Tibial nerve (tissue), 3 donors: ENCODE measurements around the gene SDK2.

ENCODE experiments used
- POLR2A ChIP-seq, 2 donors: fragments of 450-650 bp; IDR thresholded peaks; one replicate each; pipeline ENCODE4 v1.6.1; 2017; ENCODE audit warnings: antibody characterized with exemption in 2 of 2, mild to moderate bottlenecking in 2 of 2, moderate library complexity in 2 of 2
- TF ChIP-seq, protein P1 (sequence below), 5 experiments: fragments of 200-600 bp in 3 of 5; fragments of 450-650 bp in 2 of 5; sonication (generic) in 3 of 5; IDR thresholded peaks; one replicate each; pipeline ENCODE4 v1.5.1; 2016 to 2019; ENCODE audit warnings: antibody characterized with exemption in 5 of 5, mild to moderate bottlenecking in 3 of 5, moderate library complexity in 2 of 5

DNA sequence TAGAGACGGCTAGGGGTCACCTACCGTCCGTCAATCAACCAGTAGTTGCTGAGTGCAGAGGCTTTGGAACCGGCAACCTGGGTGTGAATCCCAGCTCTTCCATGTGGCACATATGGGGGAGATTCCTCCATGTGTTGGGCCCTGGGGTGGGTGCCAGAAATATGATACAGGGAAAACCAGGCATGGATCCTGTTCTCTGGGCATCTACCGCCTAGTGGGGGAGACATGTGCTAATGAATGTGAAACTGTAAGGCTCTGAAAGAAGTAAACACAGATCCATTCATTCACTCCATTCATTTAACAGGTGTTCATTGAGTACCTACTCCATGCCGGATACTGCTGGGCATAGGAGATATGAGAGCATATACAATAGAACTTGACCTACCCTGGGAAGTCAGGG lies 39.5 kb upstream of the SDK2 start:
- TF ChIP-seq, protein P1, sequence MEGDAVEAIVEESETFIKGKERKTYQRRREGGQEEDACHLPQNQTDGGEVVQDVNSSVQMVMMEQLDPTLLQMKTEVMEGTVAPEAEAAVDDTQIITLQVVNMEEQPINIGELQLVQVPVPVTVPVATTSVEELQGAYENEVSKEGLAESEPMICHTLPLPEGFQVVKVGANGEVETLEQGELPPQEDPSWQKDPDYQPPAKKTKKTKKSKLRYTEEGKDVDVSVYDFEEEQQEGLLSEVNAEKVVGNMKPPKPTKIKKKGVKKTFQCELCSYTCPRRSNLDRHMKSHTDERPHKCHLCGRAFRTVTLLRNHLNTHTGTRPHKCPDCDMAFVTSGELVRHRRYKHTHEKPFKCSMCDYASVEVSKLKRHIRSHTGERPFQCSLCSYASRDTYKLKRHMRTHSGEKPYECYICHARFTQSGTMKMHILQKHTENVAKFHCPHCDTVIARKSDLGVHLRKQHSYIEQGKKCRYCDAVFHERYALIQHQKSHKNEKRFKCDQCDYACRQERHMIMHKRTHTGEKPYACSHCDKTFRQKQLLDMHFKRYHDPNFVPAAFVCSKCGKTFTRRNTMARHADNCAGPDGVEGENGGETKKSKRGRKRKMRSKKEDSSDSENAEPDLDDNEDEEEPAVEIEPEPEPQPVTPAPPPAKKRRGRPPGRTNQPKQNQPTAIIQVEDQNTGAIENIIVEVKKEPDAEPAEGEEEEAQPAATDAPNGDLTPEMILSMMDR (IDR thresholded peaks at IDR 0.05) = no peak
- TF ChIP-seq POLR2A (IDR thresholded peaks at IDR 0.05) = no peak
